AG04449 (cell line): Measurements from ENCODE around the gene WIZ.

Experiments
- CTCF ChIA-PET: fragments of 350-600 bp; formaldehyde crosslinking; extraction: SDS; loops from one replicate; lab custom pipeline; 2021; ENCODE audit warnings: antibody characterized with exemption; lab: Yijun Ruan, JAX
- POLR2A ChIA-PET: fragments of 400-600, 350-600 bp; formaldehyde crosslinking; extraction: SDS; loops from one replicate; lab custom pipeline; 2020; ENCODE audit warnings: antibody characterized with exemption, inconsistent platforms; lab: Yijun Ruan, JAX
- DNase-seq: peaks from one replicate; pipeline ENCODE4 v3.0.0-alpha.2; 2010; ENCODE audit warnings: low read depth, low spot score
- H3K4me3 ChIP-seq: 2 replicates; pipeline ENCODE4 v1.5.1; 2011; ENCODE audit warnings: low read depth, mild to moderate bottlenecking, control low read depth, low read length
- TF ChIP-seq, protein P1 (sequence below): IDR thresholded peaks from one replicate; pipeline ENCODE4 v1.5.1; 2011; ENCODE audit warnings: mild to moderate bottlenecking, moderate library complexity, low read length, control low read depth, inconsistent platforms; ENCODE audit not compliant: insufficient read depth; ENCODE audit errors: missing control alignments

The WIZ gene

DNA sequence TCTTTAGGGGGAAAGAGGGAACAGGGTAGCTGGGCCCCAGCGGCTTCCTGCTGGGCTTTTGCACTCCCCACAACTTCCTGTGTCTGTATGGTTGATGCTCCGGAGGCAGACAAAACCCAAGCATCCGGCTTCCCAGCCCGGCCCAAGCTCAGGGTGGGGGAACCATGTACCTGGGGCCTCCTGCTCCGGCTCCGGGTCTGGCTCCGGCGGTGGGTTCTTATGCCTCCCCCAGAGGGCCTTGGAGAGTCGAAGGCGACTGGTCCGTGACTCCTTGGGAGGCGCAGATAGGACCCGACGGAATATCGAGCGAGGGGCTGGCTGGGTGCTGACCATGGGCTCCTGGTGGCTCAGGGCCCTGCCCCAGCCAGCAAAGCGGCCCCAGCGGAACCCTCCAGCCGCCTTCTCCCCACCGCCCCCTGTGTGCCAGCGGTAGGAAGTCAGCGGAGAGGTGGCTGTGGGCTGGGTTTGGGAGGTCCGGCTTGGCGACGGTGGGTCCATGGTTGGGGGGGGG lies 14.2 kb upstream of the WIZ start:
- TF ChIP-seq, protein P1, sequence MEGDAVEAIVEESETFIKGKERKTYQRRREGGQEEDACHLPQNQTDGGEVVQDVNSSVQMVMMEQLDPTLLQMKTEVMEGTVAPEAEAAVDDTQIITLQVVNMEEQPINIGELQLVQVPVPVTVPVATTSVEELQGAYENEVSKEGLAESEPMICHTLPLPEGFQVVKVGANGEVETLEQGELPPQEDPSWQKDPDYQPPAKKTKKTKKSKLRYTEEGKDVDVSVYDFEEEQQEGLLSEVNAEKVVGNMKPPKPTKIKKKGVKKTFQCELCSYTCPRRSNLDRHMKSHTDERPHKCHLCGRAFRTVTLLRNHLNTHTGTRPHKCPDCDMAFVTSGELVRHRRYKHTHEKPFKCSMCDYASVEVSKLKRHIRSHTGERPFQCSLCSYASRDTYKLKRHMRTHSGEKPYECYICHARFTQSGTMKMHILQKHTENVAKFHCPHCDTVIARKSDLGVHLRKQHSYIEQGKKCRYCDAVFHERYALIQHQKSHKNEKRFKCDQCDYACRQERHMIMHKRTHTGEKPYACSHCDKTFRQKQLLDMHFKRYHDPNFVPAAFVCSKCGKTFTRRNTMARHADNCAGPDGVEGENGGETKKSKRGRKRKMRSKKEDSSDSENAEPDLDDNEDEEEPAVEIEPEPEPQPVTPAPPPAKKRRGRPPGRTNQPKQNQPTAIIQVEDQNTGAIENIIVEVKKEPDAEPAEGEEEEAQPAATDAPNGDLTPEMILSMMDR = no peak
- no peak for DNase-seq
- ChIA-PET POLR2A (no interaction called here), CTCF (no interaction called here)
- no peak overlapping the region for H3K4me3 ChIP-seq

DNA sequence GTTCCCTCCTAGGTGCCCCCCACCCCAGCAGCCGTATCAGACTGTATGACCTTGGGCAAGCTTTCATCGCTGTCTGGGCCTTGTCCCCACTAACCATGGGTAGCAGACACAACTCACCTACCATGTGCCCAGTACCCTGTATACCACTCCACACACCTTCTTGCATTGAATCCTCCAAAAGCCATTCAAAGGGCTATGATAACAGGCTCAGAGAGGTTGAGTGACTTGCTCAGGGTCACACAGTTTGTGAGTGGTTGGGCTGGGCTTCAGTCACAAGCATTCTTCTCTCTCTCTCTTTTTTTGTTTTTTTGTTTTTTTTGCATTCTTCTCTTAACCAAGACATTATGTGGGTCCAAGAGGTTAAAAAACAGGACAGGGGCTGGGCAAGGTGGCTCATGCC lies 11.9 kb upstream of the WIZ start:
- POLR2A ChIA-PET = no interaction called here
- no peak overlapping the region for H3K4me3 ChIP-seq
- CTCF ChIA-PET = no interaction called here
- TF ChIP-seq, protein P1 = no peak
- no peak for DNase-seq

DNA sequence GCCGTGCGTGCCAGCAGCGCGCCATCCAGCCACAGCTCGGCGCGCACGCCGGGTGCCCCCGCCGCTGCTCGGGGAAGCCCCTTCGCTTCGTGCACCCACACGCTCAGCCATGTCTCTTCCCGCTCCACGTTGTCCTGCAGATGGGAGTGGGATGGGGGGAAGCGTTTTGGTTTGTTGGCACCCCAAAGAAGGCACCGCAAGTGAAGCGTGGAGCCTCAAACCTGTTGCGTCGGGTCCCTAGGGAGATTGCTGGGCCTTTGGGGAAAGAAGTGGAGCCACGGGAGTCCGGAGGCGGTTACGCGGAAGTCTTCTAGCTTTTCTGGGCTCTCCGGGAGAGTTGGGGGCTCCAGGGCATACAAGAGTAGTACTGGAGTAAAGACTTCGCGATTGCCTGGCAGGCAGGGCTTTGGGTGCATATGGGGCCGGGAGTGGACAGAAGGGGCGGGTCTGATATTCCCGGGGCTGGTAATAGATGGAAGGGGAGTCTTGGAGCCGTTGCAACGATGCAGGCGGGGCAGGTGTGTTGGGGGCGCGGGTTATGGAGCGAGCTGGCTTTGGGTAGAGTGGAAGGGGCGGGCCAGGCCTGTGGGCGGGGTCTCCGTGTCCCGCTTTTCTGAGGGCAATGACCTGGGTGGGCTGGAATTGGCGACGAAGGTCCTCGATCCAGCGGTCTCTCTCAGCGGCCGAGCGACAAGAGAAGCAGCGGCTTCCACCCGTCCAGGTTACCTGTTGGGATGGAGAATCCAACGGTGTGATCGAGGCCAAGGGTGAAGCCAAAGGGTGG lies 8.1 kb upstream of the WIZ start:
- DNase-seq = no peak
- TF ChIP-seq, protein P1 = no peak
- H3K4me3 ChIP-seq = no peak overlapping the region
- ChIA-PET CTCF (no interaction called here), POLR2A (no interaction called here)

DNA sequence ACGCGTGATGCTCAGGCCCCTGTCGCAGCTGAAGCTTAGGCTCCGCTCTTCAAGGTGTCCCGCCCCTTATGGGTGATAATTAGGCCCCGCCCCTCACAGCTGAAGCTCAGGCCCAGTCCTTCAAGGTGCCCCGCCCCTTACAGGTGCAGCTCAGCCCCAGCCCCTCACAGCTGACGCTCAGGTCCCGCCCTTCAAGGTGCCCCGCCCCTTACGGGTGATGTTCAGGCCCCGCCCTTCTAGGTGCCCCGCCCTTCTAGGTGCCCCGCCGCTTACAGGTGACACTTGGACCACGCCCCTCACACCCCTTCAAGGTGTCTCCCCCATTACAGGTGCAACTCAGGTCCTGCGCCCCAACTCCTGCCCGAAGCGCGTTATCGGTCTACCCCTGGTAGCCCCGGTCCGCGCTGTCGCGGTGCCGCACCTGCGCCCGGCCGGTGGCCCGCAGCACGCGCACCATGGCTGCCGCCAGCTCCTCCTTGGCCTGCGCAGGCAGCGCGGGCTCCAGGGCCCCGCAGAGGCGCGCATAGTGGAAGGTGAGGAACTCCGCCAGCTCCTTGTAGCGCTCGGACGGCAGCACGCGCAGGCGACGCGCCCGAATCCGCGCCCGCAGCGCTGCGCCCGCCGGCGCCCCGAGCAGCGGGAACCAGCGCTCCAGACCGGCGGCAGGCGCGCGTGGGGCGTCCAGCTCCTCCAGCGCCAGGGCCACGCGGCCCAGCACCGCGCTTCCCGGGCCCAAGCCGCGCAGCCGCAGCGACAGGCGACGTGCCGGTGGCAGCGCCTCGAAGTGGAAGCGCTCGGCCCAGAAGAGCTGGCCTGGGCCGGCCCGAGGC lies 7.3 kb upstream of the WIZ start:
- H3K4me3 ChIP-seq = no peak overlapping the region
- TF ChIP-seq, protein P1 = no peak
- no peak for DNase-seq
- POLR2A ChIA-PET = no interaction called here
- CTCF ChIA-PET = no interaction called here

DNA sequence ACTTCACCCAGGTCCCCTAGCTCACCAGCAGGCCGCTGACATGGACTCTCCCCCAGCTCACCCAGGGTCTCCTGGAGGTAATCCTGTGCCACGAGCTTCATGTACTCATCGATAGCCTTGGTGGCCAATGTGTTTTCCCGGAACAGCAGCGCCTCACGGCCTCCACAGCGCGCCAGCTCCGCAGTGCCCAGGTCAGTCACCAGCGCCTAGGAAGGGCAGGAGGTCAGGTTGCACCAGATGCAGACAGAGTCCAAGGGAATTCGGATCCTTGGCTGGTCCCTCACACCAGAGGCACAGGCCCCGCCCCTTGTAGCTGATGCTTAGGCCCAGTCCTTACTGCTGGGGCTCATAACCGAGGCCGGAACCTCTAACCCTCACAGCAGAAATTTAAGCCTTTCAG lies 6.7 kb upstream of the WIZ start:
- ChIA-PET CTCF (no interaction called here), POLR2A (interaction anchor here (0.5 kb wide), 1 partner anchor 53 kb away, joined by 3 read pairs; no protein-coding TSS in a partner anchor)
- TF ChIP-seq, protein P1 = no peak
- H3K4me3 ChIP-seq = no peak overlapping the region
- DNase-seq = no peak

DNA sequence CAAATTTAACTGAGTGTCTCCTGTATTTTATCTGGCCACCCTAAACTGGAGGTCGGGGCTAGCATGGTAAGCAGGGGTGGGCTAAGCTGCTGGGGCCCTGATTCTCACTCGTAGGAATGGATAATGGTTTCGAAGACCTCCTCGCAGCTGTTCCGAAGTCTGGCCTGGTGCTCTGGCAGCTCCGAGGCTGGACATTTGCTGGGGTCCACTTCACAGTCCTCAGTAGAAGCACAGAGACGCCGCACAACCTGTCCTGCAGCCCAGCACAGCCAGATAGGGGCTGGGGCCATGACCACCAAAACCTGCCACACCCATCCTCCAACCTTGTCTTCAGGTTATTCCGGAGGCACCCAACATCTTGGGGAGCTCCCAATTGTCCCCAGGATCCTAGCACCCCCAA lies 6.2 kb upstream of the WIZ start:
- TF ChIP-seq, protein P1 = no peak
- ChIA-PET POLR2A (interaction anchor here (0.5 kb wide), 1 partner anchor 52 kb away, joined by 3 read pairs; no protein-coding TSS in a partner anchor), CTCF (interaction anchor here (1.3 kb wide), 1 partner anchor 11 kb away, joined by 3 read pairs; no protein-coding TSS in a partner anchor)
- DNase-seq = no peak
- H3K4me3 ChIP-seq = no peak overlapping the region
